ENCODE measurements around the gene CREM. TPM values are rescaled to one million over a fixed set of nuclear protein-coding genes. Genes with fewer than 3 reads are reported as not detected.
A peak's percentile ranks its signal among the peaks of the same experiment; 100 is the strongest.

The CREM gene
- total and polyA plus RNA-seq, 2 of the 8 experiments (the other 6 are each of a cell fraction or from before 2014, with no cell fraction given): 18.7 to 21.9 TPM

DNA sequence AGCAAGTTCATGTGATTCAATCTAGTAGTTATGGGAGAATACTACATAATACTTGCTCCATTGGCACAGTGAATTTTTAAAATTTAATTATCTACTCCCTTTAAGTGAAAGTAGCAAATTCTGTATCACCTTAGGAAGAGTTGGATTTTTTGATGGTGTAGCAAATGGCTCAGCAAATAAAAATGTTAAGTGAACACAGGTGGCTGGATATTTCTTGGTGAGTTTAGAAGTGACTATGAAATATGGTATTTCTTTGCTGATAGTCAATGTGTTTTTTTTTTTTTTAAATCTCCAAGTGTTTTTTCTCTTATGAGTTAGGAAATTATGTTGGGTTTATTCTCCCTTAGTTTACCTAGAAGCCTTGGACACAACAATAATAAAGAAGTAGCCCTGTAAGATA, 67.8 kb downstream of the CREM start:
- no peaks in the 10 kb centered on the region for H3K79me2 ChIP-seq (ENCODE audit: control insufficient read depth in 1 of 2, insufficient read depth in 2 of 2, low read length in 2 of 2)
- FAIRE-seq: no peak
- H3K36me3 ChIP-seq (ENCODE audit: control insufficient read depth in 2 of 4, insufficient read depth in 4 of 4, low read length in 3 of 4): no peaks in the 10 kb centered on the region
- no peak overlapping the region for H3K18ac ChIP-seq (ENCODE audit: extremely low read depth, low read length)
- H2AK5ac ChIP-seq (ENCODE audit: low read depth, low read length): no peak overlapping the region
- POLR2A ChIA-PET (ENCODE audit: partially characterized antibody): interaction anchor here (2.1 kb wide), 1 partner anchor 67 kb away, joined by 14 read pairs; no protein-coding TSS in a partner anchor
- DNase-seq (ENCODE audit: low read depth in 1 of 2, low spot score in 2 of 2): no peak
- no peak overlapping the region for H3K56ac ChIP-seq (replicated peaks; ENCODE audit: insufficient read length, low read depth, low read length)
- H3K27ac ChIP-seq (ENCODE audit: low read depth, low read length): no peak overlapping the region
- no peak overlapping the region for H2BK20ac ChIP-seq (ENCODE audit: low read length)
- H2BK15ac ChIP-seq (ENCODE audit: low read length): no peak overlapping the region
- H4K8ac ChIP-seq (ENCODE audit: extremely low read depth, insufficient read depth, low read length): no peak overlapping the region
- H3K4me1 ChIP-seq (replicated peaks in 1 of 4; ENCODE audit: control insufficient read depth in 3 of 4, insufficient read depth in 4 of 4, low read length in 3 of 4): peaks cover 0 to 4% (median 2%) of the 10 kb centered on the region in 4 experiments; a peak in 3 of 7 replicates
- H3K14ac ChIP-seq (ENCODE audit: insufficient read length): no peak overlapping the region
- no peak overlapping the region for H4K91ac ChIP-seq (replicated peaks; ENCODE audit: insufficient read length, low read length)
- CTCF ChIA-PET (ENCODE audit: partially characterized antibody): interaction anchor here (1.4 to 3.1 kb wide), 9 partner anchors 9 to 74 kb away, joined by 3 to 29 read pairs (median 13); partner anchors contain the start of gene CREM
- peaks cover 0 to 3% of the 10 kb centered on the region in 2 experiments; a peak in 1 of 4 replicates for H3K9me3 ChIP-seq (ENCODE audit: insufficient read depth in 2 of 2, low read depth in 1 of 2, low read length in 1 of 2)
- no peaks in the 10 kb centered on the region for H3K79me1 ChIP-seq (ENCODE audit: low read depth, low read length)
- H3K9ac ChIP-seq (replicated peaks in 1 of 4; ENCODE audit: extremely low read depth in 1 of 4, low read depth in 3 of 4, low read length in 3 of 4): no peak overlapping the region
- peaks cover 2% of the 10 kb centered on the region; the same call in 1 of the 2 replicates for H3K23me2 ChIP-seq (ENCODE audit: low read depth, low read length)
- H3K4me3 ChIP-seq (ENCODE audit: extremely low read depth in 1 of 4, insufficient read depth in 2 of 4, low read depth in 3 of 4, low read length in 4 of 4): no peak overlapping the region
- H2BK12ac ChIP-seq (ENCODE audit: low read depth, low read length): no peak overlapping the region
- H3K23ac ChIP-seq (ENCODE audit: insufficient read length): no peak overlapping the region
- no peak overlapping the region for H2BK5ac ChIP-seq (ENCODE audit: low read depth, low read length)
- H3K4ac ChIP-seq (replicated peaks; ENCODE audit: insufficient read length, low read depth, low read length): no peak overlapping the region
- H4K5ac ChIP-seq (ENCODE audit: insufficient read length, low read depth, low read length): no peak overlapping the region
- H2BK120ac ChIP-seq (replicated peaks; ENCODE audit: low read depth, low read length): no peak overlapping the region
- no peak overlapping the region for H2AFZ ChIP-seq (ENCODE audit: low read length)
- H3K27me3 ChIP-seq (replicated peaks in 1 of 4; ENCODE audit: control insufficient read depth in 3 of 4, extremely low read depth in 1 of 4, insufficient read depth in 3 of 4, low read length in 3 of 4): no peaks in the 10 kb centered on the region
- H4K20me1 ChIP-seq (replicated peaks in 1 of 2; ENCODE audit: control insufficient read depth in 1 of 2, insufficient read depth in 2 of 2, low read length in 2 of 2): no peaks in the 10 kb centered on the region
- H3K4me2 ChIP-seq (ENCODE audit: insufficient read depth in 1 of 2, low read depth in 2 of 2, low read length in 2 of 2): peak overlapping the region in 1 of 2 experiments; percentile 81; a peak in 1 of 4 replicates
- TF ChIP-seq SRF (IDR thresholded peaks at IDR 0.05; ENCODE audit: low read depth, low read length): no peak
- no peak for TF ChIP-seq USF2 (IDR thresholded peaks at IDR 0.05; ENCODE audit: low read length)
- no peak for TF ChIP-seq SUZ12 (IDR thresholded peaks at IDR 0.05; ENCODE audit: low read length)
- no peak for TF ChIP-seq MAFK (IDR thresholded peaks at IDR 0.05; ENCODE audit: low read depth, low read length)
- TF ChIP-seq SIX5 (IDR thresholded peaks at IDR 0.05; ENCODE audit: low read depth, low read length): no peak
- TF ChIP-seq KDM5A (IDR thresholded peaks at IDR 0.05; ENCODE audit: low read length): no peak
- no peak for TF ChIP-seq PHF8 (conservative IDR thresholded peaks at IDR 0.05; ENCODE audit: low read depth, low read length)
- TF ChIP-seq CHD1 (IDR thresholded peaks at IDR 0.05; ENCODE audit: low read depth, low read length): no peak
- no peak for TF ChIP-seq ZNF274 (IDR thresholded peaks at IDR 0.05; ENCODE audit: borderline replicate concordance, extremely low read depth, low read length)
- no peak for TF ChIP-seq YY1 (IDR thresholded peaks at IDR 0.05; ENCODE audit: low read depth, low read length)
- TF ChIP-seq SIN3A (conservative IDR thresholded peaks at IDR 0.05 in 1 of 2, IDR thresholded peaks at IDR 0.05 in 1 of 2; ENCODE audit: low read depth in 1 of 2, low read length in 2 of 2): no peak
- no peak for TF ChIP-seq POLR2AphosphoS5 (IDR thresholded peaks at IDR 0.05; ENCODE audit: low read depth, low read length)
- no peak for TF ChIP-seq TBP (IDR thresholded peaks at IDR 0.05; ENCODE audit: low read depth, low read length)
- no peak for TF ChIP-seq EGR1 (IDR thresholded peaks at IDR 0.05; ENCODE audit: borderline replicate concordance, low read depth, low read length)
- TF ChIP-seq RFX5 (IDR thresholded peaks at IDR 0.05; ENCODE audit: borderline replicate concordance, low read depth, low read length): no peak
